Left ventricle myocardium superior (tissue), 1 donor: Measurements from ENCODE around the gene NBAS. TPM values are rescaled to one million over a fixed set of nuclear protein-coding genes. Genes with fewer than 3 reads are reported as not detected.
"Not testable (repeated sequence)": the region's sequence is repeated elsewhere in the genome, so short reads cannot be mapped to it uniquely, and the experiment has no call there.

Experiments used
- ATAC-seq: fragments of 200-7000 bp; cut with Tn5 transposase; one replicate; pipeline ENCODE4 v1.9.1; 2020; ENCODE audit warnings: mild to moderate bottlenecking, moderate library complexity
- DNase-seq: peaks from one replicate; pipeline ENCODE4 v3.0.0-alpha.2; 2020
- intact Hi-C: fragments of 100-400 bp; cut with micrococcal nuclease; formaldehyde crosslinking; loops from one replicate; pipeline ENCODE4 v1.11.0; 2022
- total RNA-seq: library from RNA; stranded (reverse); fragmentation: NEBNext Ultra II Directional; extraction: Animal tissue kit (Norgen Biotek cat#: 25700); gene quantifications from one replicate; pipeline ENCODE4 v1.2.1, GENCODE V29; 2021
- donor health status: DM: no; HTN: yes; CAD: no; lungs with severe emphysema.

Gene NBAS
- total RNA-seq, 1 donor from 2014 or later = 64.4 TPM

- intact Hi-C loops, DNase-seq, ATAC-seq: not testable (repeated sequence)
Measured at GRCh38 chr2:15439768-15440524, 121.2 kb downstream of the NBAS start.

GRCh38 chr2:15439366-15439765 is 121.8 kb downstream of the NBAS start:
- intact Hi-C loops, DNase-seq, ATAC-seq: not testable (repeated sequence)

- intact Hi-C loops = no loop called here
- ATAC-seq (no peak), DNase-seq (no peak)
Measured at GRCh38 chr2:15436195-15436594, 124.9 kb downstream of the NBAS start.

- ATAC-seq (no peak), DNase-seq (no peak)
- intact Hi-C loops = no loop called here
Measured at GRCh38 chr2:15435474-15435873, 125.7 kb downstream of the NBAS start.

GRCh38 chr2:15432642-15433256 is 128.4 kb downstream of the NBAS start:
- ATAC-seq (no peak), DNase-seq (no peak)
- intact Hi-C loops = no loop called here

GRCh38 chr2:15429032-15429431 is 132.1 kb downstream of the NBAS start:
- intact Hi-C loops = no loop called here

GRCh38 chr2:15427987-15428386 is 133.1 kb downstream of the NBAS start:
- intact Hi-C loops = no loop called here
- no peak for DNase-seq

More at GRCh38 chr2:15429032-15429431, 132.1 kb downstream of the NBAS start:
- ATAC-seq = no peak
- no peak for DNase-seq

GRCh38 chr2:15426606-15427005 is 134.5 kb downstream of the NBAS start:
- intact Hi-C loops = no loop called here
- DNase-seq (no peak), ATAC-seq (no peak)

More at GRCh38 chr2:15427987-15428386, 133.1 kb downstream of the NBAS start:
- no peak for ATAC-seq

GRCh38 chr2:15425712-15426111 is 135.4 kb downstream of the NBAS start:
- ATAC-seq (no peak), DNase-seq (no peak)
- intact Hi-C loops = no loop called here

GRCh38 chr2:15421753-15422152 is 139.4 kb downstream of the NBAS start:
- DNase-seq (no peak), ATAC-seq (no peak)
- intact Hi-C loops = no loop called here

- intact Hi-C loops = no loop called here
- DNase-seq (no peak), ATAC-seq (no peak)
Measured at GRCh38 chr2:15415748-15416147, 145.4 kb downstream of the NBAS start.

GRCh38 chr2:15412779-15413178 is 148.4 kb downstream of the NBAS start:
- intact Hi-C loops = no loop called here
- DNase-seq = no peak

GRCh38 chr2:15412309-15412708 is 148.8 kb downstream of the NBAS start:
- DNase-seq (no peak), ATAC-seq (peak; percentile 67)
- intact Hi-C loops = no loop called here

More at GRCh38 chr2:15412779-15413178, 148.4 kb downstream of the NBAS start:
- peak; percentile 87 for ATAC-seq

GRCh38 chr2:15410884-15411283 is 150.2 kb downstream of the NBAS start:
- no peak for ATAC-seq
- intact Hi-C loops = no loop called here
- no peak for DNase-seq

- intact Hi-C loops = no loop called here
- DNase-seq (no peak), ATAC-seq (no peak)
Measured at GRCh38 chr2:15408759-15409158, 152.4 kb downstream of the NBAS start.

GRCh38 chr2:15407666-15408065 is 153.5 kb downstream of the NBAS start:
- ATAC-seq (no peak), DNase-seq (no peak)
- intact Hi-C loops = no loop called here

- DNase-seq, intact Hi-C loops, ATAC-seq: not testable (repeated sequence)
Measured at GRCh38 chr2:15404511-15404910, 156.6 kb downstream of the NBAS start.

GRCh38 chr2:15400240-15400826 is 160.8 kb downstream of the NBAS start:
- ATAC-seq = no peak
- DNase-seq = no peak
- intact Hi-C loops = no loop called here

- intact Hi-C loops = no loop called here
- ATAC-seq (no peak), DNase-seq (no peak)
Measured at GRCh38 chr2:15399241-15399640, 161.9 kb downstream of the NBAS start.

GRCh38 chr2:15391751-15392150 is 169.4 kb downstream of the NBAS start:
- ATAC-seq = no peak
- no peak for DNase-seq
- intact Hi-C loops = no loop called here
